NCI-H526 (cell line): ENCODE data around the gene ENDOU.
A peak's percentile ranks its signal among the peaks of the same experiment; 100 is the strongest.

Experiments used
- DNase-seq, 2 experiments: peaks; one replicate each; lab custom pipeline; 2025; lab: John Stamatoyannopoulos, UW

Gene ENDOU

DNA sequence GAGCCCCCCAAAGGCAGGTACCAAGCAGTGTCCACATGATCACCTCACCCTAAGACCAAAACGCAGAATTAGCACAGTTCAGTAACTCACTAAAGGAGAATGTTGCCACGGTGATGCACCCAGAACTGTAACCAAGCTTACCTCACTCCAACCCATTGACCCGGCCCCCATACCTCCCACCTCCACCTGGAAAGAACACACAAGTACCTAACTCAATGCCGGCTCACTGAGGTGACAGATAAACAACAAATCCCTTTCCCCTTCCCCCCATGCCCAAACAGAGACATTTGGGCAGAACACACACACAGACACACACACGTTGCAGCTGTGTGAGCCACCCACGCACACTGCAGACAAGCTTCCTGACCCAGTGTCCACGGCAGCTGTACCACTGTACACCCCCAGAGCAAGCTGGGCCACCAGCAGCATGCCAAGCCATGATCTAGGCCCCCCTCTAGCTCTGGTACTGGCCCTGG is 32.1 kb upstream of the ENDOU start:
- DNase-seq, result no peak

DNA sequence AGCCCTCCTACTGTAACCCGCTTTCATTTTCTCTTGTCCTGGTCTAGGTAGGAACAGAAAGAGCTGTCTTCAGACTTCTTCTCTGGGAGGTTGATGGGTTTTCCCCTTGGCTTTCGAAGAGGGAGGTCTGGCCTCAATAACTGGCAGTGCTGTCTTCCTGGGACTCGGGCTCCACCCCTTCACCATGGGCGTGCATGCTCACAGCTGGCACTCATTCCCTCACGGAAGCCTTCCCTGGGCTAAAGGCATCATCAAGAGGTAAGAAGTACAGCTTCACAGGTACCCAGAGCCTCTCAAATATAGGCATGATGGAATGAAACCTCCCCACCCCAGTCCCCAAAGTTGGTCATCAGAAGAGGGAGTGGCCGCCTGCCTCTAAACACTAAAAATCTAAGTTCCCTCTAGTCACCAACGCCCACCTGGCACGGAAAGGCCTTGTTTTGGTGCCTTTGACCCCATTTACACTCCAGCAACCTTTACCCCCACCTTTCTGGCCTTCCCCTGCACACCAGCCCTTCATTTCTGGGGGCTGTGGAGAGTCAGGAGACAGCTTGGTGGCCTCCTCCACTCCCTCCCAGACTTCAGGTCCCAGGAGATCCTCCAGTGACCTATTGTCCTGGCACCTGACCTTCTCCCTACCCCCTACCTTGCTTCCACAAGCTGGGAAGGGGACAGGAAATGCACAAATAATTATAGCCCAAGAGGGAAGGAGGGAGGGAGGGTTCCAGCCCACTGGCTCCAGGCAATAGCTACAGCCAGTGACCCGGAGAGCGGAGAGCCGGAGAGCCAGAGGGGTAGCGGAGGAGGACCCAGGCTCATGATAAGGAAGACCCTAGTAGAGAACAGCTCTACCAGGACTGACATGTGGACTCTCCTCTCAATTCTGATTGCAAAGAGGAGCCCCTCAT is 30.6 kb upstream of the ENDOU start:
- no peak for DNase-seq

DNA sequence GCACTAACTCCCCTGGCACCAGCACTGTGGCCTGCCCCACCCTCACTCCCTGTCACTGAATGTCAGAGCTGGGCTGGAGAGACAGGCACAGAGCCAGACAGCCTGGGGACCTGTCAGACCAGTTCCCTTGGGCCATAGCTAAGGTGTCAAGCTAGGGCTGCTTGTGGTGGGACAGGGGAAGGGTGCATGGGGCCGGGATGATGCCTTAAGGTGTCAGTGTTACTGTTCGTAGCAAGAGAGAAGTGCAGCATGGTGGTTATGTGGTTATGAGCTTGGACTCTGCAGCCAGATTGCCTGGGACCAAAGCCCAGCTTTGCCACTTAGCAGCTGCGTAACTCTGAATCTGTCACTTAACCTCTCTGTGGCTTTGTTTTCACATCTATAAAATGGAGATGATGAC is 29.6 kb upstream of the ENDOU start:
- no peak for DNase-seq

DNA sequence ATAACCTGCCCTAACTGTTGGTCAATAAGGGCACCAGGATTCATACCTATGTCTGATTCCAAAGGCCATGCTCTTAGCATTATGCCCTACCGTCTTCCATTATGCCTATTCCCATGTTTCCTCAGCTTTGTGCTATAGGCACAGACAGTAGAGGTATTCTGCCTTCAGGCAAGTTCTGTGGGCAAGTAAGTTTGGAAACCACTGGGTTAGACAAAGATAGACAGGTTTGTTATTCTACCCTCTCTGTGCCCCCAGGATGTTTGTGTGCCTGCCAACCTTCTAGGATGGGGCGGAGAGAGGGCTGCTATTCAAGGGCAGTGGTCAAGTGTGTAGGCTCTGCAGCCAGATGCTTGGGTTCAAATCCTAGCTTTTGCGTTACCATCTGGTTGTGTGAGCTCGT is 28.8 kb upstream of the ENDOU start:
- no peak for DNase-seq

DNA sequence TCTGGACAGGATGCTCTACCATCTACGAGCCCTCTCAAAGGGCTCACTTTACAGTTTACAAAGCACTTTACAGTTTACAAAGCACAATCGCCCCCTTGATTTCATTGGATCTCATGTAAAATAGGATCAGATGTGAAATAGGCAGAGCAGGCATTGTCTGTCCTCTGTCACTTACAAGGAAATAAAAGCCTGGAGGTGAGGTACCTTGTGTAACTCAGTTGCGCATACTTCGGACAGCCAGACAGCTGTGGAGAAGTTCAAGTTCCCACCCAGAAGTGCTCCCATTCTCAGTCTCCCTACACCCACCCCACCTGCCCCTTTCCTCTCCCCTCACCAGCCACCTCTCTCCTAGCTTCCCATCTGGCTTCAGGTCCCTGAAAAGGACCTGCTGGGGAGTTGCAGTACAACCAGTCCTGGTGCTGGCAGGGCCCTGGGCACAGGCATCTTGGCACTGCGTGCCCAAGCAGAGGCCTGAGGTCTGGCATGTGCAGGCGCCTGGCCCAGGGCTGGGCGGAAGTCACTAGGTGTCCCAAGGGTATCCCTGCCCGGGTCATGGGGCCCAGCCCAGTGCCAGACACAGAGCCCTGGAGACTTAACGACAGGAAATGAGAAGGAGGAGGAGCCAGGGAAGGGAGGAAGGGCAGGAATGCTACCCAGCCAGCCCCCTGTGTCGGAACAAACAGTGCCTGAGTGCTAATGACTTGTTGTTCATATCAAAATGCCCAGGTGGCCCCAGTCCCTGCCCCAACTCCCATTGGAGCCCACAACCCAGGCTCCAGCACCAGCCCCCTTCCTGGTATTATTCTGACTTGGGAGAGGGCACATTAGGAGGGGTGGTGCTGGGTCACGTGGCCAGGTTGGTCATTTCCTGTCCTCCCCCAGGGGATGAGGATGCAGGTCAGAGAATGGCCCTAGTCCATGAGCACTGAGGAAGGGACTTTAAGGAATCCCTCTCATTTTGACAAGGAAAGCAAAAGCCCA is 28.0 kb upstream of the ENDOU start:
- DNase-seq, result no peak

DNA sequence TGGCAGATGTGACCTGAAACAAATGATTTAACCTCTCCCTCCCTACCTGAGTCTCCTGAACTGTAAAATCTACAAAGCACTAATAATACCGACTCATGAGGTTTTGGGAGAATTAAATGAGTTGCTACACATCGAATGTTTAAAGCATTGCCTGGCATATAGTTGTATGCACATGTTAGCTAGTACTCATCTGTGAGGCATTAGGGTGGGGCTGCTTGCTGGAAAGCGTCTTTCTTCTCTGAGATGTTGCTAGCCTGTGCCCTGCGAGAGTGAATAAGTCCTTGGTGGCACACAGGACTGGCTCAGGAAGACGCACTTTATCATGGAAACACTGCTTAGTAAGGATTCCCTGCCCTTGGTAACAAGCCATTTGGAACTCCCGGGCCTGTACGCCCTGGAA is 27.3 kb upstream of the ENDOU start:
- no peak for DNase-seq

DNA sequence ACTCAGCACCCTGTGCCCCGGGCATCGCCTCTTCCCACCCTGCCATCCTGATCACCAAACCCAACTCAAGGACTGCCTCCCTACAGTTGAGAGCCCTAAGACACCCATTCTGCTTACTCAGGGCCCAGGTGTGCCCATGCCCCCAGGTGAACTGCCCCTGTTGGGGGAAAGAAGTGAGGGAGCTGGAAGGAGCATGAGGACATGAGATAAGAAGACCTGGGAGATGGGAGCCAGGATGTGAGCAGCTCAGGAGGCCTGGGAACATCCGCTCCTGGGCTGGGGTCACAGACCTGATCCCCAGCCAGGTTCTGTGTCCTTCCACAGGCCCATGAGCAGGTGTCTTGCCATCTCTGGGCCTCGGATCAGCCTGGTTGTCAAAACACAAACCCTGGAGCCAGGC is 26.8 kb upstream of the ENDOU start:
- DNase-seq, result no peak

DNA sequence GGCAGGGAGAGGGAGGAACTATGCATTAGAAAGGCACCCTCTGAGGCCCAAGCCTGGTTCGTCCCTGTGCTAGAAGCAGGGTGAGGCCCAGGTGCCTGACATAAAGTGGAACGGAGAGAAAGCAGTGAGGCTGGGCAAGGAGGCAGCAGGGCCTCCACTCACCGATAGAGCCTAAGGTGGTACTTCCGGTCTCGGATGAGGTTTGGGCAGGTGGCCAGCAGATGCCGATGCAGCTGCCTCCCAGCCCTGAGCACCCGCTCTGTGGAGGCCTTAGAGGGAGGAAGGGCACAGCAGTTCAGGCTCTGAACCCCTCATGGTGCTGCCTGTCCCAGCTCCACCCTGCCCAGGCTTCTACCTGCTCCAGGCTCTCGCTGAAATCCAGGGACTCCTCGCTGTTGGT is 26.3 kb upstream of the ENDOU start:
- no peak for DNase-seq

DNA sequence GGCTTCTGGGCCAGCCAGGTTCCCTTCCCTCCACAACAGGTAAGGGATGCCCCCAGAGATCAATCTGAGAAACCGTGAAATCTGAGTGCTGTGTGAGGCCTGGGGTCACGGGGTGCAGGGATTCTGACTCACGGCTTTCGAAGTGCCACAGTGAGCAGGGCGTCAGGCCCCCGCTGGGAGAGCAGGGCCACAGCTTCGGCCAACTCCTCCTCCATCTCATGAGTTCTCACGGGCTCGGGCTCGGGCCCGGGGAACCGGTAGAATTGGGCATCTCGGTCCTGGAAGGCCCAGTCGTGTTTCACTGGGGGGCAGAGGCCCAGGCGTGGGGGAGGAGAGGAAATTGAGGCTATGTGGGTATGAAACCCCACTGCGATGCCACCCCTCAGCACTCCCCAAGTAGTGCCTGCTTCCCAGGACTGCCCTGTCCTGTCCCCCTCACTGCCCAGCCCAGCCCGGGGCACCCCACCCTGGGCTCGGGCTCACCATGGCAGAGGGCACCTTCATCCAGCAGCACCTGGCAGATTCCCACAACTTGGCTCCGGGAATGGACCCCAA is 25.7 kb upstream of the ENDOU start:
- no peak for DNase-seq

DNA sequence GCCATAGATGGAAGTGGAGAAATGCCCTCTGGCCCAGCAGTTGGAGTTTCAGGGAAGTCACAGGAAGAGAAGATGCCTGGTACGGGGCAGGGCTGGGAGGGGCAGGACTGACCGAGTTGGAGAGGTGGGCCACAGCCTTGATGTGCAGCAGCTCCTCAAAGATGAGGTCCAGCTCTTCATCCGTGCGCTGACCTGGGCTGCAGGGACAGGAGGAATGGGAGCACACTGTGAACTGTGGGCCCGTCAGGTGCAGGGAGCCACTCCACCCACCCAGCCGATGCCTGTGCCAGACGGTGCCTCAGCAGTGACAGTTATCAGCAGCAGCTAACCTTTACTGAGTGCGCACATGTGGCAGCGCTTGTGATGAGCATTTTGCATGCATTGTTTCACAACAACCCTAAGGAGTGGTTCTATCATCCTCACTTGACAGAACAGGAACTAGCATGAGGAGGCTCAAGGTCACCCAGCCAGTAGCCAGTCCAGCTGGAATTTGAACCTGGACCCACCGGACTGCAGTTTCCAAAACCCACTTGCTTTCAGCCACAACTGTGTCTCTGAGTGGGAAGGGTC is 25.0 kb upstream of the ENDOU start:
- DNase-seq, result no peak

DNA sequence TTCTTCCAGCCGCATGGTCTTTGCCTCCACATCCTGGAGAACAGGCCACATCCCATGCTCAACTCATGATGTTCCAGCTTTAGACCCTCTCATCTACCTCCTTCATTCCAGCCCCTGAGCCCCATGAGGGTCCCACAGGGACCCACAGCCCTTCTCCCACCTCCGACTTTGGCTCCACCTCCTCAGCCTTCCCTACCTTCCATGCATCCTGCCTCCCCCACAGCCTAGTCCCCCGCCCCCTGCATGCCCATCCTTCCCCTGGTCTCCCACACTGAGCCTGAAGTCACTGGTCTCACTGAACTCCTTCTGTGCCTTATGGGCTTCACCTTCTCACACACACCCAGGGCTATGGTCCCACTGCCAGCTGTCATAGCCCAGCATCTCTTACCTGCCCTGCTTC is 23.6 kb upstream of the ENDOU start:
- DNase-seq, result no peak

DNA sequence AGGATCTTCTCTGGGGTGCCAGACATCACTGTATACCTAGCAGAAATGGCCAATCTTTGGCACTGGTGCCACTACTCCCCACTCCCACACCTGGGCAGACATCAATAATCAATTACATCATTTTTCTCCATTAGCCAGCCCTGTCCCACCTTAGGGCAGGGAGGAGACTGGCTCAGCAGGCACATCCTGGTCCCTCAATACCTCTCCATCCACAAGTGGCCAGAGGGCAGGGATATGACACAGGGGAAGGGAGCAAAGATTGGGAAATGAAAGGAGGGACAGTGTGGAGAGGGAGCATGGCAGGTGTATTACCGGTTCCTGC is 23.2 kb upstream of the ENDOU start:
- DNase-seq, result no peak

DNA sequence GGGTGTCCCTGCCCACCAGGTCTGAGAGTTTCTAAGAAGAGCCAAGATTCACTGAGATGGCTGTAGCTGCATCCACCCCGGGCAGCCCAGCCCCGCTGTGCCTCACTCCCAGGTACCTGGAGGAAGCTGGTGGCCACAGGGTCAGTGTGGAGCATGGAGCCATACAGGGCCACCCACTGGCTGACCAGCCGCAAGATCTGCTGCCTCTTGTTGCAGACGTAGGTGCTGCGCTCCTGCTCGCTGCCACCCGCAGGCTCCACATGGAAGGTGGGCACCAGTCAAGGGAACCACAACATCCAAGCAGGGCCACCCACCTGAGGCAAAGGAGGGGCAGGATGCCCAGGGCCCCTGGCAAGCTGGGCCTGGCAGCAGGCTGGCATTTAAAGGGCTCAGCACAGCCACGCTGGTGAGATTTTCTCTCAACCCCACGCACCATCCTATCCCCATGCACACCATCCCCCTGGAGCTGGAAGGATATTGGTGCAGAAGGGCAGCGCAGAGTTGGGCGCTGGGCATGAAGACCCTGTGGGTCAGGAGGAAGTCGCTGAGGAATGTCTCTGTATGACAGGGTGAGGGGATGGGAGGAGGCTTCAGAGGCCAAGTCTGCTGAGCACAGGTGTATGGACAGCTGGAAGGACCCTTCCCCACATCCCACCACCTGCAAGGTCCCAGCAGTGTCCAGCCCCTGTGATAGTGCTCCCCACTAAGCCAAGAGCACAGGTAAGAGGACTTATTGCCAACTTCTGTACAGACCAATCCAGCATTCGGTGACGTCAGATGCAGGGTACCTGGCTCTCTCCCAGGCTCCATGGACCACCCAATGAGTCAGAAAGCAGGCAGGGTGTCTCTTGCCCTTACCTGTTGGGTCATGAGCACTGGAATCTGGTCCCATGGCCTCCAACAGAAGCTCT is 22.6 kb upstream of the ENDOU start:
- no peak for DNase-seq

DNA sequence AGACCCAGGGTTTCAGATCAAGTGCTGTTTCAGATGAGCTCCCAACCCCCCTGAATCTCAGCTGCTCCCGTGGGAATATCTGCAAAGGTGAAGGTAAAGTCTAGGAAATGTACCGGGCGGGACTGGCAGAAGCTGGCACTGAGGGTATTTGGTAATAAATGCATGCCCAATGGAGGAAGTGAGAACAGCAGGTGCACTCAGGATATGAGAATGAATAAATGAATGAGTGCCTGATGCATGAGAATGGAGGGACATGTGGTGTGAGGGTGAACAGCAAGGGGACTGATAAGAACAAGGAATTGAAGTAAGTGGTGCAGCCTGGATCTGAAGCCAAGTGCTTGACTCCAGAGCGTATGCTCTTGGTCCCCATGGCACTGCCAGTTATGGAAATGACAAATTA is 21.8 kb upstream of the ENDOU start:
- no peak for DNase-seq

DNA sequence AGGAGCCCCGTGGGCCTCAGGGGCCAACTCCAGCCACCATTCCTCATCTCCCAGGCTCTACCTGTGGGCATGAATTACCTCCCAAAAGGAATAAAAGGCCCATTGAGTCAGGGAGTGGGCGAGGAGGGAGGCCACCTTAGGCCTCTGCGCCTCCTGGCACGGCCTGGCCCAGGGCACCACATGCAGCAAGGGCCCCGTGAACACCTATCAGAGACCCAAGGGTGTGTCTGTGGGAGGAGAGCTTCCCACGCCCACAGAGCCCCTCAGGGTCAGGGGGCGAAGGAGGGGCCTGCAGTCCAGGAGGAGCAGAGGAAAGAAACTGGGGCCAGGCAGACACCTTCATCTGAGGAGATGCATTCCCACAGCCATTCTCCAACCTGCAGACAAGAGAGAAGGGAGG is 21.2 kb upstream of the ENDOU start:
- DNase-seq, result no peak

DNA sequence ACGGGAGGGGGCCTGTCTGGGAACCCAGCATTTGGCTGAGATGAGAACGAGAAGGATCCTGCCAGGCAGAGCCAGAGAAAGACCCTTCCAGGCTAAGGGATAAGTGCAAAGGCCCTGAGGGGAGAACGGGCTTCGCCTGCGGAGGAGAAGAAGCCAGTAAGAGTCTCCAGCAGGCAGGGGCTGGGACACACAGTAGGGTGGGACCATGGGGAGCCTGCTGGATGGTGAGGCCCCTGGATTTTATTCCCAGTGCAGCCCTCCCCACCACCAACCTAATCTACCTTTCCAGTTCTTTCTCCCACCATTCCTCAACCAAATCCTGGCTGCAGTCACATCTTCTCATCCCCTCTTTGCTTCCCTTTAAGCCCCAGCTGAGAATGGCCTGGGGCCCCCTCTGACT is 20.8 kb upstream of the ENDOU start:
- DNase-seq, result no peak

DNA sequence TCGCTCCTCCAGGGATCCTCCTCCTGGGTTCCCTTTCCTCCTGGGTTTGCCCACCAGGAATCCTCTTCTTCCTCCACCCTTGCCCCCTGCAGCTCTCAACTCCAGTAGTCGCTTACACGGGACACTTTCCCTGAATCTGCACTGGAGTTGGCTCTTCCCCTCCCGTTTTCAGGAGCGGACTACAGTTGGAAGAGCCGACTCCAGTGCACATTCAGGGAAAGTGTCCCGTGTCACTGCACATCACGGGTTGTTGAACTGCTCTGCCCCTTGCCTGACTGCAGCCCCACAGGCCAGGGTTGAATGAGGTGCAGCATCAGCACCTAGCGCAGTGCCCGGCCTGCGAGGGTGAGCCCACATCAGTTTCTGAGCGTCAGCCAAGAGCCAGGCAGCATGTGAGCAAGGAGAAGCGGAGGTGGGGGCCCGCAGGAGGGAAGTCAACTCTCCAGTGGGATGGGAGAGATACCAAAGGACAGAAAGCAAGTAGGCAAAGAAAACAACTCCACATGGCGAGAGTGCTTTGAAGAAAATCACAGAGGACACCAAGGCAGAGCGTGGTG is 20.3 kb upstream of the ENDOU start:
- DNase-seq, result no peak

DNA sequence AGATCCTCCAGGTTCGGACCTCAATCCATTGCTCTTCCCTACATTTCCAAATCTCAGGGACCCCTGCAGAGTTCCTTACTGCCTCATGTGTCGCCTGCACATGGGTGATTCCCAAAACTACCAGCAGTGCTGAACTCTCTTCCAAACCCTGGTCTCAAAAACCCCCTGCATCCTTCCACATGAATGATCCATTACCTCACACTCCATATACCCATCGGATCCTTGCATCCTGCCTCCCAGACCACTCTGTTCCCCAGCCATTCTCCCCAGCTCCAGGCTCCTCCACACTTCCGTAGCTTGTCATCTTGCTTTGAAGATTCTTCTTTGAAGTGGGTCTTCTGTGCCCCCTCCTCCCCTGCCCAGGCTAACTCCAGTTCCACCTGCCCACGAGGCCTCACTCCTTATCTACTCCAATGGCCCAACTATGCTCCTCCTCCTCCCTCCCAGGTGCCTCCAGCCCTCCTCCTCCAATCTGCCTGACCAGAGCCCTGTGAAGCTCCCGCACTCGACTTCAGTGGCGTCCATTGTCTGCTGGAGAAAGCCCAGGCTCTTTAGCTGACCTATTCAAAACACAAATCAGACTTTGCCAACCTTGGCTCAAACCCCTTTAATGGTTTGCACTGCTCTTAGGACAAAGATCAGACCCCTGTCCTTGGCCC is 19.6 kb upstream of the ENDOU start:
- no peak for DNase-seq

DNA sequence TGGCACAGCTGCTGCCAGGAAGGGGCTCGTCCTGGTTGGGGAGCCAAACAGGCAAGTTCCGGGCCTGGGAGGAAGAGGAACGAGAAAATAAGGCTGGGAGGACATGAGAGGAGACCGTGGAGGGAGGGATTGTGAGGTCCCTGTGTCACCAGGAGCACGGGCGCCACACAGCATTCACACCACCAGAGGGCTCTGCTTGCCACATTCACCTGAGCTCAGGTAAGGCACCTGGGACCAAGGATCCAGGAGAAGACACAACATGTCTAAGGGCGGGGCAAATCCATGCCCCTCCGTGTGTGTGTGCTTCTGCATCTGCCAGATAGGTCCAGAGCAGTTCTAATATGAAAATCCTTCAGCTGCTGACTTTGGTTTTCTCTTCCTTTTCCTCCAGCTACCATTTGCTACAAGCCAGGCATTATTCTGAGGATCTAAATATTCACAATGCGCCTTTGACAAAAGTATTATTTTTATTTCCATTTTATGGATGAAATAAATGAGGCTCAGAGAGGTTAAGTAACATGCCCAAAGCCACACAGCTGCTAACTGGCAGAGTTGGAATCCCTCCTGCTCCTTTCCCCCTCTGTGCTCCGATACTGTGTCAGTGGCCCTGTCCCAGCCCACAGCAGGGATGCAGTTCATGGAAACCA is 18.8 kb upstream of the ENDOU start:
- peak; percentile 88 to 90 for DNase-seq

DNA sequence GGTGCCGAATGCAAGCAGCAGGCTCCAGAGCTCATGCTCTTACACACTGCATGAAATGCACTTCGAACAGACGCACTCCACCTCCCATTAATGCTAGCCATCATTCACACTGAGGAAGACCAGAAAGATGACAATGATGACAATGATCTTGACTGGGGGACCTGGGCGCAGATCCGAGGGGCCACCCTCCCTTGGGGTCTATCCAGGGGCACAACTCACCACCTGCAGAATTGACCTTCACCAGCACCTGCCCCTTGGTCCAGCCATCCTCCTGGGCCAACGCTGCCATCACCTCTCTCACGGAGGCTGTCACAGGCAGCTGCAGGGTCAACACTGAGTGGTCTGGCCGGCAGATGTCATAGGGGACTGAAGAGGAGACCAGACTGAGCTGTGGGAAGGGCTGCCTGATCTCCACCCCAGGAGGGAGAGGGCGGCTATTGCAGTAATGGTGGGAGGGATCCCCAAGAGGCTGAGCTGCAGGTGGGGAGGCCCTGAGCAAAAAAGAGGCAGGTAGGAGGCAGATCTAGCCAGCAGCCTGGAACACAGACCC is 18.1 kb upstream of the ENDOU start:
- no peak for DNase-seq
